Measurements from ENCODE around the gene CLMN. TPM values are rescaled to one million over a fixed set of nuclear protein-coding genes. Genes with fewer than 3 reads are reported as not detected.

CLMN gene
- polyA plus RNA-seq, 3 donors, result 22.0 to 33.7 (median 23.2) TPM

GRCh38 chr14:95200404-95200803 is 119.3 kb downstream of the CLMN start:
- H3K4me1 Mint-ChIP-seq, result peaks cover 11% of the 10 kb centered on the region
- H3K4me2 ChIP-seq (replicated peaks; ENCODE audit: extremely low read depth, low read length, poor library complexity, severe bottlenecking), result no peak overlapping the region
- TF ChIP-seq, protein P1, sequence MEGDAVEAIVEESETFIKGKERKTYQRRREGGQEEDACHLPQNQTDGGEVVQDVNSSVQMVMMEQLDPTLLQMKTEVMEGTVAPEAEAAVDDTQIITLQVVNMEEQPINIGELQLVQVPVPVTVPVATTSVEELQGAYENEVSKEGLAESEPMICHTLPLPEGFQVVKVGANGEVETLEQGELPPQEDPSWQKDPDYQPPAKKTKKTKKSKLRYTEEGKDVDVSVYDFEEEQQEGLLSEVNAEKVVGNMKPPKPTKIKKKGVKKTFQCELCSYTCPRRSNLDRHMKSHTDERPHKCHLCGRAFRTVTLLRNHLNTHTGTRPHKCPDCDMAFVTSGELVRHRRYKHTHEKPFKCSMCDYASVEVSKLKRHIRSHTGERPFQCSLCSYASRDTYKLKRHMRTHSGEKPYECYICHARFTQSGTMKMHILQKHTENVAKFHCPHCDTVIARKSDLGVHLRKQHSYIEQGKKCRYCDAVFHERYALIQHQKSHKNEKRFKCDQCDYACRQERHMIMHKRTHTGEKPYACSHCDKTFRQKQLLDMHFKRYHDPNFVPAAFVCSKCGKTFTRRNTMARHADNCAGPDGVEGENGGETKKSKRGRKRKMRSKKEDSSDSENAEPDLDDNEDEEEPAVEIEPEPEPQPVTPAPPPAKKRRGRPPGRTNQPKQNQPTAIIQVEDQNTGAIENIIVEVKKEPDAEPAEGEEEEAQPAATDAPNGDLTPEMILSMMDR (IDR thresholded peaks at IDR 0.05), result no peak
- peaks cover 0 to 2% of the 10 kb centered on the region in 2 donors for H3K9me3 ChIP-seq (replicated peaks in 1 of 2; ENCODE audit: control insufficient read depth in 1 of 2, insufficient read depth in 1 of 2, low read length in 2 of 2)
- H2AFZ ChIP-seq (ENCODE audit: insufficient read depth, low read depth, low read length, poor library complexity, severe bottlenecking), result no peak overlapping the region
- 88% methylated on average over 7 of the region's 7 CpGs for WGBS (ENCODE audit: insufficient coverage)
- H3K9me3 Mint-ChIP-seq, result peaks cover 3 to 19% (median 7%) of the 10 kb centered on the region in 7 donors
- no peak overlapping the region for H3K9ac ChIP-seq (ENCODE audit: insufficient read depth, low read length, poor library complexity, severe bottlenecking)
- no peak overlapping the region for H3K4me3 Mint-ChIP-seq
- H3K79me2 ChIP-seq (ENCODE audit: insufficient read depth, low read length), result no peaks in the 10 kb centered on the region
- no peaks in the 10 kb centered on the region for H4K20me1 ChIP-seq (ENCODE audit: insufficient read depth, low read length)
- H3K27ac Mint-ChIP-seq, result no peak overlapping the region
- H3K27ac ChIP-seq (ENCODE audit: low read depth in 1 of 2, low read length in 2 of 2), result no peak overlapping the region
- no peaks in the 10 kb centered on the region for H3K27me3 ChIP-seq (ENCODE audit: control insufficient read depth in 2 of 2, insufficient read depth in 2 of 2, low read length in 2 of 2)
- peaks cover 65% of the 10 kb centered on the region in 2 donors for H3K36me3 Mint-ChIP-seq
- intact Hi-C loops (cut with micrococcal nuclease), result no loop called here
- no peak overlapping the region for H3K4me3 ChIP-seq (replicated peaks in 1 of 3; ENCODE audit: low read depth in 2 of 3, low read length in 3 of 3)
- DNase-seq, result no peak
- H3K36me3 ChIP-seq (replicated peaks in 1 of 2; ENCODE audit: control insufficient read depth in 1 of 2, insufficient read depth in 2 of 2, low read length in 2 of 2), result peaks cover 32 to 34% of the 10 kb centered on the region in 2 donors
- no peaks in the 10 kb centered on the region for H3K4me1 ChIP-seq (ENCODE audit: control insufficient read depth in 1 of 2, insufficient read depth in 2 of 2, low read length in 2 of 2)
- H3K27me3 Mint-ChIP-seq (ENCODE audit: low read depth in 3 of 3), result peaks cover 0 to 2% (median 0%) of the 10 kb centered on the region in 3 donors

DNA sequence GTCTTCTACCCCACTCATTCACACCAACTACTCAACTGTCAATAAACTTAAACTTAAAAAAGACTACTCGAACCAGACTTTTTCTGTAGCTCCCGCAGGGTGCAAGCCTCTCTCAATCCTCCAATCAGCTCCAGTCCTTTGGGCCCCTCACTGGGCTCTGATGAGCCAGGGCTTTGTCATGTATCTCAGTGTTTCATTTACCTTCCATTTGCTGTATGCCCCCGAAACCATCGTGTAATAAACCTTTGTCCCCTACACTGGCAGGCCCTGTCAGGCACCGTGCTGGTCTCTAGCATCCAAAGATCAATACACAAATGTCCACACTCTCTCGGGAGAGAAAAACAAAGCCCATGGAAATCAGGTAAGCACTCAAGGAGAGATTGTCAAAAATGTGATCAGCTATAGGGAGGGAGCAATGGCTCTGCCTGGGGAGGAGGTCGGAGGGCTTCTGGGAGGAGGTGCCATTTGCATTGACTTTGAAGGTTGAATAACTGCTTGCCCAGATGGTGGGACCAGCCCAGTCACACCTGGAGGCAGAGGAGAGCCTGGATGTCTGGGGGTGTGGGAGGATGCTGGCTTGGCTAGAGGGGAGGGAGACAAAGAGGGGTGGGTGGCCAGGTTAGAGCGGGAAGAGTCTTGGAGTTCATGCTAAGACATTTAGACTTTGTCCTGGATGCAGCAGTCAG is 120.3 kb downstream of the CLMN start:
- peaks cover 63 to 64% of the 10 kb centered on the region in 2 donors for H3K36me3 Mint-ChIP-seq
- DNase-seq, result no peak
- Histone ChIP-seq H3K79me2 (ENCODE audit: insufficient read depth, low read length) (no peaks in the 10 kb centered on the region), H3K4me1 (ENCODE audit: control insufficient read depth in 1 of 2, insufficient read depth in 2 of 2, low read length in 2 of 2) (no peaks in the 10 kb centered on the region), H3K9ac (ENCODE audit: insufficient read depth, low read length, poor library complexity, severe bottlenecking) (no peak overlapping the region), H2AFZ (ENCODE audit: insufficient read depth, low read depth, low read length, poor library complexity, severe bottlenecking) (no peak overlapping the region), H3K36me3 (replicated peaks in 1 of 2; ENCODE audit: control insufficient read depth in 1 of 2, insufficient read depth in 2 of 2, low read length in 2 of 2) (peaks cover 24 to 29% of the 10 kb centered on the region in 2 donors), H4K20me1 (ENCODE audit: insufficient read depth, low read length) (no peaks in the 10 kb centered on the region), H3K27me3 (ENCODE audit: control insufficient read depth in 2 of 2, insufficient read depth in 2 of 2, low read length in 2 of 2) (no peaks in the 10 kb centered on the region), H3K27ac (ENCODE audit: low read depth in 1 of 2, low read length in 2 of 2) (no peak overlapping the region), H3K4me3 (replicated peaks in 1 of 3; ENCODE audit: low read depth in 2 of 3, low read length in 3 of 3) (no peak overlapping the region), H3K9me3 (replicated peaks in 1 of 2; ENCODE audit: control insufficient read depth in 1 of 2, insufficient read depth in 1 of 2, low read length in 2 of 2) (peaks cover 0 to 2% of the 10 kb centered on the region in 2 donors), H3K4me2 (replicated peaks; ENCODE audit: extremely low read depth, low read length, poor library complexity, severe bottlenecking) (no peak overlapping the region)
- no peak overlapping the region for H3K4me3 Mint-ChIP-seq
- peaks cover 3 to 11% (median 4%) of the 10 kb centered on the region in 7 donors for H3K9me3 Mint-ChIP-seq
- intact Hi-C loops (cut with micrococcal nuclease), result no loop called here
- no peak overlapping the region for H3K27ac Mint-ChIP-seq
- H3K27me3 Mint-ChIP-seq (ENCODE audit: low read depth in 3 of 3), result peaks cover 0 to 2% (median 0%) of the 10 kb centered on the region in 3 donors
- WGBS (ENCODE audit: insufficient coverage), result 85% methylated on average over 6 of the region's 8 CpGs
- TF ChIP-seq, protein P1 (IDR thresholded peaks at IDR 0.05), result no peak
- peaks cover 11% of the 10 kb centered on the region for H3K4me1 Mint-ChIP-seq
